ENCODE data around the gene PPP1R26. TPM values are rescaled to one million over a fixed set of nuclear protein-coding genes. Genes with fewer than 3 reads are reported as not detected.
A peak's percentile ranks its signal among the peaks of the same experiment; 100 is the strongest.
"Not testable (repeated sequence)": the region's sequence is repeated elsewhere in the genome, so short reads cannot be mapped to it uniquely, and the experiment has no call there.

PPP1R26 gene
- total RNA-seq = 10 to 100 TPM; 10.3 to 34.8 (median 17.5) TPM
- polyA plus RNA-seq = 10 to 100 TPM in 2 of 3 donors, 1 to 10 TPM in 1; 3.3 to 20.7 (median 11.5) TPM
- long read RNA-seq, donor 1, full-length matches to known transcripts = 5 of 5 reads
- long read RNA-seq, donor 1, partial matches to known transcripts = 0 of 5 reads
- long read RNA-seq, donor 1, other reads (novel, unspliced or antisense) = 0 of 5 reads
- long read RNA-seq, donor 2, full-length matches to known transcripts = 2 of 2 reads
- long read RNA-seq, donor 2, partial matches to known transcripts = 0 of 2 reads
- long read RNA-seq, donor 2, other reads (novel, unspliced or antisense) = 0 of 2 reads
- long read RNA-seq, donor 3, full-length matches to known transcripts = 4 of 4 reads
- long read RNA-seq, donor 3, partial matches to known transcripts = 0 of 4 reads
- long read RNA-seq, donor 3, other reads (novel, unspliced or antisense) = 0 of 4 reads
- long read RNA-seq, donor 4, full-length matches to known transcripts = 3 of 4 reads
- long read RNA-seq, donor 4, partial matches to known transcripts = 0 of 4 reads
- long read RNA-seq, donor 4, other reads (novel, unspliced or antisense) = 1 of 4 reads
- long read RNA-seq, donor 5, full-length matches to known transcripts = 41 of 59 reads
- long read RNA-seq, donor 5, partial matches to known transcripts = 1 of 59 reads
- long read RNA-seq, donor 5, other reads (novel, unspliced or antisense) = 17 of 59 reads
- long read RNA-seq, donor 6, full-length matches to known transcripts = 2 of 3 reads
- long read RNA-seq, donor 6, partial matches to known transcripts = 0 of 3 reads
- long read RNA-seq, donor 6, other reads (novel, unspliced or antisense) = 1 of 3 reads
- long read RNA-seq, donor 7, full-length matches to known transcripts = 8 of 8 reads
- long read RNA-seq, donor 7, partial matches to known transcripts = 0 of 8 reads
- long read RNA-seq, donor 7, other reads (novel, unspliced or antisense) = 0 of 8 reads
- long read RNA-seq, donor 8, full-length matches to known transcripts = 10 of 10 reads
- long read RNA-seq, donor 8, partial matches to known transcripts = 0 of 10 reads
- long read RNA-seq, donor 8, other reads (novel, unspliced or antisense) = 0 of 10 reads
- long read RNA-seq, donor 9, full-length matches to known transcripts = 8 of 8 reads
- long read RNA-seq, donor 9, partial matches to known transcripts = 0 of 8 reads
- long read RNA-seq, donor 9, other reads (novel, unspliced or antisense) = 0 of 8 reads
- long read RNA-seq, donor 10, full-length matches to known transcripts = 2 of 2 reads
- long read RNA-seq, donor 10, partial matches to known transcripts = 0 of 2 reads
- long read RNA-seq, donor 10, other reads (novel, unspliced or antisense) = 0 of 2 reads

DNA sequence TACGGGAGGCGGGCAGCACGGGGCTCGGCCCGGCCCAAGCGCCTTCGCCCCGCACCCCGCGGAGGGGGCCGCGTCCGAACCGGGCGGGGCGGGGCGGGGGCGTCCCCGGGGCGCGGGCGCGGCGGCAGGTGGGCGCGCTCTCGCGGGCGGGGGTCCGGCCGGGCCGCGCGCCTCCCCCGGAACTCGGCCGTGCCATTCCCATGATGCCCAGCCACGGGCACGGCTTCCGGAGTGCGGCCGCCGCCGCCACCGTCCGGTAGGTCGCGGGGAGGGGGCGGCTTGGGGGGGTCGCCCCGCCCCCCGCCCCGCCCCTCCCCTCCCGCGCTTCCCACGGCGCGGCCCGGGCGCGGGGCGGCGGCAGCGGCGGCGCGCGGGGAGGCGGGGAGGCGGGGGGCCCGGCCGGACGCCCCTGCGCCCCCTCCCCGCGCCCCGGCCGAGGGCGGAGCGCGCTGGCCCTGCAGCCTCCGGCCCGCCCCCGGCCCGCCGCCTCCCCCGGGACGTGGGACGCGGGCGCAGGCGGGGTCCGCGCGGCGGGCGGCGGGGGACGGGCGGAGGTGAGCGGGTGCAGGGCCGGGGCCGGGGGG is at the start of gene PPP1R26:
Gene PPP1R26, plus strand, starts transcription at position 314 of the 584 bp plus-strand sequence. CDS start 4,729 bp downstream, outside the sequence.
- Histone ChIP-seq H3K9me3 (replicated peaks in 1 of 3) (no peaks in the 10 kb centered on the region), H3K27me3 (no peaks in the 10 kb centered on the region), H3K4me1 (replicated peaks in 1 of 2) (peaks cover 0 to 18% of the 10 kb centered on the region in 2 donors), H3K36me3 (replicated peaks in 1 of 2) (peaks cover 0 to 10% of the 10 kb centered on the region in 2 donors), H3K4me3 (peak within 1 kb of the TSS; percentile 21 to 90 (median 50)), H3K27ac (peak within 1 kb of the TSS in 4 of 5 donors; percentile 66 to 93 (median 77))
- WGBS, 4 donors = 0 to 1% (median 1%) methylated on average over 5 to 68 of the region's 103 CpGs; no CpG with 5 or more reads in 1 of the 4 donors
- intact Hi-C loops (cut with DNase I) = no loop called here
- TF ChIP-seq CTCF (IDR thresholded peaks at IDR 0.05) (no peak), POLR2A (IDR thresholded peaks at IDR 0.05) (no peak)
- peak in 3 of 7 donors; percentile 35 to 52 (median 38) for DNase-seq

DNA sequence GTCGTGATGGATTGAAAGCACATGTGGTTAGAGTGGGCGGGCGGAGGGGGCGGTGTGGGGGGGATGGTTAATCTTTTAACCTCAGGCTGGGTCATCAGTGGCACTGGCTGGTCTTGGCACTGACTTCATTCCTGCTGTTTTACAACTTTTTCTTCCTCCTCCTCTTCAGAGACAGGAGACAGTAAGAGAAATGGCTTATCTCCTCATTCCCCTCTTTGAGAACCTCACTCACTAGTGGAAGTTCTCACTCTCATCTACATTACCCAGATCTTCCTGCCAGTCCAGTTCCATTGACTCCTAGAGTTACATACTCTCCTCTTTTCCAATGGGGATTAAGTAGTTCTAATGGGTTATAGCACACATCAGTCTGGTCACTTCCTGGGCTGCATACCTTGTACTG is 42.3 kb upstream of the PPP1R26 start:
- TF ChIP-seq POLR2A (IDR thresholded peaks at IDR 0.05) (no peak), CTCF (IDR thresholded peaks at IDR 0.05) (no peak)
- H3K9me3 ChIP-seq (replicated peaks in 1 of 3) = no peaks in the 10 kb centered on the region
- H3K4me3 ChIP-seq = no peak overlapping the region
- intact Hi-C loops (cut with DNase I) = no loop called here
- whole genome bisulfite sequencing, 4 donors = 87 to 94% (median 91%) methylated on average over 4 of the region's 4 CpGs
- H3K27ac ChIP-seq = no peak overlapping the region
- no peak for DNase-seq
- H3K4me1 ChIP-seq (replicated peaks in 1 of 2) = no peaks in the 10 kb centered on the region
- no peaks in the 10 kb centered on the region for H3K36me3 ChIP-seq (replicated peaks in 1 of 2)
- H3K27me3 ChIP-seq = no peaks in the 10 kb centered on the region

DNA sequence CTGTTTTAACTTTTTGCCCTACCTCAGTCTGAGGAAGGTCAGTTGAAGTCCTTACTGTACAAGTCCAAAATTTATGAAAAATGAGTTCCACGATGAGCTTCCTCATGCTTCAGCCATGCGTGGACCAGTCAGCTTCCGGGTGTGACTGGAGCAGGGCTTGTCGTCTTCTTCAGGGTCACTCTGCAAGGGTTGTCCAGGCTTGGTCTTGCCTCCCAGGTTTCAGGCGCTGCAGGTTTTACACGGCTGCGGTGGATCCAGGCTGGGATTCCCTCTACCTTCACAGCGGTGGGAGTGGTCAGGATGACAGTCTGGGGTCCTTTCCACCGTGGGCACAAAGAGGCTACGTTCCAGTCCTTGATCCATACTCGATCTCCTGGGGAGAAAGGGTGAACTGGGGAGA is 41.9 kb upstream of the PPP1R26 start:
- H3K9me3 ChIP-seq (replicated peaks in 1 of 3); H3K36me3 ChIP-seq (replicated peaks in 1 of 2); H3K4me1 ChIP-seq (replicated peaks in 1 of 2); H3K4me3 ChIP-seq; DNase-seq; H3K27ac ChIP-seq; intact Hi-C loops (cut with DNase I); H3K27me3 ChIP-seq: not testable (repeated sequence)
- 90 to 95% (median 92%) methylated on average over 4 to 11 of the region's 11 CpGs for WGBS, 4 donors

GRCh38 chr9:135438581-135439232 is 40.9 kb upstream of the PPP1R26 start:
- DNase-seq = not testable (repeated sequence)

GRCh38 chr9:135439514-135439913 is 40.1 kb upstream of the PPP1R26 start:
- intact Hi-C loops (cut with DNase I); H3K36me3 ChIP-seq (replicated peaks in 1 of 2); H3K9me3 ChIP-seq (replicated peaks in 1 of 3); DNase-seq; H3K27ac ChIP-seq; H3K27me3 ChIP-seq; H3K4me1 ChIP-seq (replicated peaks in 1 of 2); H3K4me3 ChIP-seq: not testable (repeated sequence)
- WGBS, 4 donors = 75 to 84% (median 82%) methylated on average over 7 of the region's 7 CpGs

More at GRCh38 chr9:135438581-135439232, 40.9 kb upstream of the PPP1R26 start:
- intact Hi-C loops (cut with DNase I); H3K9me3 ChIP-seq (replicated peaks in 1 of 3); H3K27me3 ChIP-seq; H3K36me3 ChIP-seq (replicated peaks in 1 of 2); H3K4me1 ChIP-seq (replicated peaks in 1 of 2); H3K27ac ChIP-seq; H3K4me3 ChIP-seq: not testable (repeated sequence)
- WGBS, 4 donors = 78 to 86% (median 81%) methylated on average over 13 to 14 of the region's 14 CpGs
